ENCODE measurements around the gene SMC6.

DNA sequence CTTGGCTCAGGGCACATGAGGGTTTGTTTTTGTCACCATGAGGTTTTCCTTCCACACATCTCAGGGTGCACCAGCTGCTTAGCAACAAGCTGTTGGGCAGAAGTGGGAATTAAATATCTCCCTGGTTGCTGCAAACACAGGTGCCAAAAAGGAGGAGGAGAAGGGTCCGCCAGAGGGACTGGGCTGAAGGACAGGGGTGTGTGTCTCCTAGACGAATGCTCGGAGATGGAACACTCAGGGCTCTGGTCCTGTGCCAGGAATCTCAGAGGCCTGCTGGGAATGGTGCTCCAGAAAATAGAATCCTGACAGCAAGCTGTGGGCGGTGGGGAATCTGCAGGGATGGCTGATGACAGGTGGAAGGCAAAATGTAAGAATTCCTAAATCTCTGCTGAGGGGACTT, 118.6 kb downstream of the SMC6 start:
- TF ChIP-seq, protein P1, sequence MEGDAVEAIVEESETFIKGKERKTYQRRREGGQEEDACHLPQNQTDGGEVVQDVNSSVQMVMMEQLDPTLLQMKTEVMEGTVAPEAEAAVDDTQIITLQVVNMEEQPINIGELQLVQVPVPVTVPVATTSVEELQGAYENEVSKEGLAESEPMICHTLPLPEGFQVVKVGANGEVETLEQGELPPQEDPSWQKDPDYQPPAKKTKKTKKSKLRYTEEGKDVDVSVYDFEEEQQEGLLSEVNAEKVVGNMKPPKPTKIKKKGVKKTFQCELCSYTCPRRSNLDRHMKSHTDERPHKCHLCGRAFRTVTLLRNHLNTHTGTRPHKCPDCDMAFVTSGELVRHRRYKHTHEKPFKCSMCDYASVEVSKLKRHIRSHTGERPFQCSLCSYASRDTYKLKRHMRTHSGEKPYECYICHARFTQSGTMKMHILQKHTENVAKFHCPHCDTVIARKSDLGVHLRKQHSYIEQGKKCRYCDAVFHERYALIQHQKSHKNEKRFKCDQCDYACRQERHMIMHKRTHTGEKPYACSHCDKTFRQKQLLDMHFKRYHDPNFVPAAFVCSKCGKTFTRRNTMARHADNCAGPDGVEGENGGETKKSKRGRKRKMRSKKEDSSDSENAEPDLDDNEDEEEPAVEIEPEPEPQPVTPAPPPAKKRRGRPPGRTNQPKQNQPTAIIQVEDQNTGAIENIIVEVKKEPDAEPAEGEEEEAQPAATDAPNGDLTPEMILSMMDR (IDR thresholded peaks at IDR 0.05) = no peak
- TF ChIP-seq EP300 (IDR thresholded peaks at IDR 0.05) = no peak
